ENCODE measurements around the gene PDE6B.

PDE6B gene

GRCh38 chr4:604131-604530 lies 21.2 kb upstream of the PDE6B start:
- TF ChIP-seq CTCF (IDR thresholded peaks at IDR 0.05; ENCODE audit: low read depth, low read length) = no peak

GRCh38 chr4:605702-606425 lies 19.5 kb upstream of the PDE6B start:
- DNase-seq = peak; percentile 79
- H3K27ac ChIP-seq = peak overlapping the region; percentile 87
- H3K9me3 ChIP-seq (ENCODE audit: severe bottlenecking) = peaks cover 7% of the 10 kb centered on the region

More at GRCh38 chr4:604131-604530, 21.2 kb upstream of the PDE6B start:
- Histone ChIP-seq H3K27me3 (ENCODE audit: insufficient read depth, low read depth, severe bottlenecking) (no peaks in the 10 kb centered on the region), H3K36me3 (no peaks in the 10 kb centered on the region), H3K9me3 (ENCODE audit: severe bottlenecking) (no peaks in the 10 kb centered on the region), H3K27ac (no peak overlapping the region), H3K4me3 (ENCODE audit: low read depth, low read length) (no peak overlapping the region)
- DNase-seq = no peak

GRCh38 chr4:608236-608635 lies 17.1 kb upstream of the PDE6B start:
- no peaks in the 10 kb centered on the region for H3K36me3 ChIP-seq
- no peaks in the 10 kb centered on the region for H3K27me3 ChIP-seq (ENCODE audit: insufficient read depth, low read depth, severe bottlenecking)
- no peak for TF ChIP-seq CTCF (IDR thresholded peaks at IDR 0.05; ENCODE audit: low read depth, low read length)
- no peak overlapping the region for H3K4me3 ChIP-seq (ENCODE audit: low read depth, low read length)
- H3K27ac ChIP-seq = no peak overlapping the region
- peaks cover 7% of the 10 kb centered on the region for H3K9me3 ChIP-seq (ENCODE audit: severe bottlenecking)
- no peak for DNase-seq

More at GRCh38 chr4:605702-606425, 19.5 kb upstream of the PDE6B start:
- no peak for TF ChIP-seq CTCF (IDR thresholded peaks at IDR 0.05; ENCODE audit: low read depth, low read length)
- H3K27me3 ChIP-seq (ENCODE audit: insufficient read depth, low read depth, severe bottlenecking) = no peaks in the 10 kb centered on the region
- no peaks in the 10 kb centered on the region for H3K36me3 ChIP-seq
- H3K4me3 ChIP-seq (ENCODE audit: low read depth, low read length) = no peak overlapping the region

GRCh38 chr4:609400-610050 lies 15.8 kb upstream of the PDE6B start:
- Histone ChIP-seq H3K36me3 (no peaks in the 10 kb centered on the region), H3K4me3 (ENCODE audit: low read depth, low read length) (no peak overlapping the region), H3K27ac (no peak overlapping the region), H3K27me3 (ENCODE audit: insufficient read depth, low read depth, severe bottlenecking) (no peaks in the 10 kb centered on the region), H3K9me3 (ENCODE audit: severe bottlenecking) (peaks cover 7% of the 10 kb centered on the region)
- no peak for DNase-seq
- peak; percentile 12; the same call in 1 of the 2 replicates for TF ChIP-seq CTCF (IDR thresholded peaks at IDR 0.05; ENCODE audit: low read depth, low read length)

GRCh38 chr4:610411-611261 lies 14.7 kb upstream of the PDE6B start:
- no peak for TF ChIP-seq CTCF (IDR thresholded peaks at IDR 0.05; ENCODE audit: low read depth, low read length)
- Histone ChIP-seq H3K4me3 (ENCODE audit: low read depth, low read length) (no peak overlapping the region), H3K9me3 (ENCODE audit: severe bottlenecking) (peaks cover 9% of the 10 kb centered on the region), H3K36me3 (no peaks in the 10 kb centered on the region), H3K27me3 (ENCODE audit: insufficient read depth, low read depth, severe bottlenecking) (no peaks in the 10 kb centered on the region), H3K27ac (no peak overlapping the region)
- no peak for DNase-seq
